Stimulated activated CD4-positive, alpha-beta T cell treated with anti-CD3 and anti-CD28 coated beads, Interleukin-2, amount 100 ng/mL, for 24 hours (primary cell): ENCODE measurements around the gene TMEM95.
"Not testable (repeated sequence)": the region's sequence is repeated elsewhere in the genome, so short reads cannot be mapped to it uniquely, and the experiment has no call there.

Source experiments
- DNase-seq, 2 donors: peaks; one replicate each; pipeline ENCODE4 v3.0.0-alpha.2; 2020

Gene TMEM95

GRCh38 chr17:7323731-7324437 lies 31.1 kb upstream of the TMEM95 start:
- DNase-seq, result peak; percentile 74 to 78

- DNase-seq, result no peak
Observed at GRCh38 chr17:7324438-7324779, 30.5 kb upstream of the TMEM95 start.

- no peak for DNase-seq
Observed at GRCh38 chr17:7325031-7325528, 29.9 kb upstream of the TMEM95 start.

GRCh38 chr17:7326186-7326585 lies 28.8 kb upstream of the TMEM95 start:
- no peak for DNase-seq

- no peak for DNase-seq
Observed at GRCh38 chr17:7327056-7327455, 27.9 kb upstream of the TMEM95 start.

DNA sequence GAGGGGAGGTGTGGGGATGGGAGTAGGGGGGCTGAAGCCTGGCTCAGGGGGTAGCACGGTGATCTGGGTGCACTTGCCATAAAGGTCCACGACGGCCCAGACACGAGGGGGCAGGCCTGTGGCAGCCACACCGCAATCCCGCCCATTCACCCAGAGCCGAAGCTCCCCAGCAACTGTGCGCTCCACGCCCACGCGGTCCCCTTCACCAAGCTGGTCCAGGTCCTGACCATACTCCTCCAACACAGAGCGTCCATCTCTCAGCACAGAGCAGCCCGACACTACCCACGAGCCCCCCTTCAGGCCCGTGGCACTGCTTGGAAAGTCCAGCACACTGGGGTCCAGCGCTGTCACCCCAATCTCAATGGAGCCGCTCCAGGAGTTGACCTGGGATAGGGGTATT lies 27.5 kb upstream of the TMEM95 start:
- DNase-seq, result no peak

DNA sequence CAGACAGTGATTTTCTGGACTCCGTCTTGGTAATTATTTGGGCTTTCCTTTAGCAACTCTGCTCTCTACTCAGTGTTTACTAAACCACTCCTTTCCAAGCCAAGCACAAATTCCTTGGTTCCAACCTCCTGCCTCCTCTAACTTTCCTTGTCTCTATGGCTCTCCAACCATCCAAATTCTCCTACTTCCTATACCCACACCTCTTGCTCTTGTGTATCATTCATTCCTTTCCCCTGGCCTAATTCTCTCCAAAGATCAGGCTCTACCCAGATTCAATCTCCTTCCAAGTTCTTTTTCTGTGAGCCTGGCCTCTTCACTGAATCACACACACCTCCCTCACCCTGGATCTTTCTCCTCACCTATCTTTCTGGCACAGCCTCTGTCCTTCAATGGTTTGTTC lies 26.9 kb upstream of the TMEM95 start:
- DNase-seq, result no peak

- DNase-seq, result no peak
Observed at GRCh38 chr17:7328840-7329373, 26.0 kb upstream of the TMEM95 start, which contains the start of gene NEURL4. TSS of gene NEURL4 (minus strand) at chr17:7329335. CDS start at chr17:7329312, 23 bp downstream.

DNA sequence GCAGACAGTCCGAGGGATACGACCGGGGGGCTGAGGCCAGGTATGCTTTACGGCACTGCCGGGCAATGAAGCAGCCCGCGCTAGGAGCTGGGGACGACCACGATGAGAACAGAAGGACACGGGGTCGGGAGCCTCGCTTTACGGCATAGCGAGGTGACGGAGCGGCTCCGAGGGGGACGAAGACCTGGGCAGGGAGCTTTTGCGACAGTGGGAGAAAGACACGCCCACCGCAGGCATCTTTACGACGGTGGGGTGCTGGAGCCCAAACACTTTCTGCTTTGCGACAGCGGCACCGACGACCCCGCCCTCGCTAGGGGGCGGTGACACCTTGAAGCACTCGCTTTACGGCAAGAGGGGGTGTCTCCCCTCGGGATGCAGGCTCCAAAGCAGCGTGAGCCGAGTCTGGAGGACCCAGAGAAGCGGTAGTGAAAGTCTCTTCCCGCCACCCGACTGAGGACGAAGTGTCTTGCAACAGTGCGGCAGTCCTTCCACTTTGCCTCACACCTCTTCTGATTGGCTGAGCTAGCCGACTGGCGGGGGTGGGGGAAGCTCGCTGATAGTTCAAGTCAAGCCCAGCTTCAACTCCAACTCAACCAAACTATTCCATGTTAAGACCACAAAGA lies 25.5 kb upstream of the TMEM95 start:
- DNase-seq, result peak; percentile 96

- peak; percentile 83 to 84 for DNase-seq
Observed at GRCh38 chr17:7329997-7330637, 24.8 kb upstream of the TMEM95 start.

DNA sequence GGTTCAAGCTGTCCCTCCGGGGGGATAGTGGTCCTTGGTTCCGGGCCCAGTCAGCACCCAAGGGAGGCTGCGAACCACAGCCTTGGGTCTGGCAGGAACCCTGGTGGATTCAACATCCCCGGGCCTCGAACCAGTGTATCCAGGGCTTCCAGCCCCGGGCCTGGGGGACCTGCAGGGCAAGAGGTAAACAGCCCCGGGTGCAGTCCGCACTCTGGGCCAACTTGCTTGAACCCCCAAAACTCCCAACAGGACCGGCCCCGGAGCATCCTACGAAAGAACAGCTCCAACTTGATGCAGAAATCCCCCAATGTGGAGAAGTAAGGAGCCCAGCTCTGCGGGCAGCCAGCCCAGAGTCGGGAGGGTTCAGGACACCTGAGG lies 24.3 kb upstream of the TMEM95 start:
- no peak for DNase-seq

GRCh38 chr17:7332111-7332510 lies 22.8 kb upstream of the TMEM95 start:
- DNase-seq, result no peak

DNA sequence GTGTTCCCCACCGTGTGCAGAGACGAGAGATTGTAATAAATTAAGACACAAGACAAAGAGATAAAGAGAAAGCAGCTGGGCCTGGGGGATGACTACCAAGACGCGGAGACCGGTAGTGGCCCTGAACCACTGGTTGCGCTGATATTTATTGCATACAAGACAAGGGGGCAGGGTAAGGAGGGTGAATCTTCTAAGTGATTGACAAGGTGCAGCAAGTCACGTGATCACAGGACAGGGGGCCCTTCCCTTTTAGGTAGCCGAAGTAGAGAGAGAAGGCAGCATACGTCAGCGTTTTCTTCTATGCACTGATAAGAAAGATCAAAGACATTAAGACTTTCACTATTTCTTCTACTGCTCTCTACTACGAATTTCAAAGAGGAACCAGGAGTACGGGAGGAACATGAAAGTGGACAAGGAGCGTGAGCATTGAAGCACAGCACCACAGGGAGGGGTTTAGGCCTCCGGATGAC lies 22.3 kb upstream of the TMEM95 start:
- DNase-seq, result not testable (repeated sequence)

- DNase-seq, result no peak
Observed at GRCh38 chr17:7334938-7335538, 19.9 kb upstream of the TMEM95 start.

DNA sequence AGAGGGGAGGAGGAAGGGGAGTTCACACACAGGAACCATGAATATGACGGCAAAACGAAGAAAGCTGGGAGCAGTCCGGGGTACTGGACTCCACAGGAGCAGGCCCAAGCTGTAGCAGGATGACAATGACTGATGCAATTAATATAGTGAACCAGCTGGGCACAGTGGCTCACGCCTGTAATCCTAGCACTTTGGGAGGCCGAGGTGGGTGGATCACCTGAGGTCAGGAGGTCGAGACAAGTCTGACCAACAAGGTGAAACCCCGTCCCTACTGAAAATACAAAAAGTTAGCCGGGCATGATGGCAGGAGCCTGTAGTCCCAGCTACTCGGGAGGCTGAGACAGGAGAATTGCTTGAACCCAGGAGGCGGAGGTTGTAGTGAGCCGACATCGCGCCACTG lies 19.2 kb upstream of the TMEM95 start:
- not testable (repeated sequence) for DNase-seq

DNA sequence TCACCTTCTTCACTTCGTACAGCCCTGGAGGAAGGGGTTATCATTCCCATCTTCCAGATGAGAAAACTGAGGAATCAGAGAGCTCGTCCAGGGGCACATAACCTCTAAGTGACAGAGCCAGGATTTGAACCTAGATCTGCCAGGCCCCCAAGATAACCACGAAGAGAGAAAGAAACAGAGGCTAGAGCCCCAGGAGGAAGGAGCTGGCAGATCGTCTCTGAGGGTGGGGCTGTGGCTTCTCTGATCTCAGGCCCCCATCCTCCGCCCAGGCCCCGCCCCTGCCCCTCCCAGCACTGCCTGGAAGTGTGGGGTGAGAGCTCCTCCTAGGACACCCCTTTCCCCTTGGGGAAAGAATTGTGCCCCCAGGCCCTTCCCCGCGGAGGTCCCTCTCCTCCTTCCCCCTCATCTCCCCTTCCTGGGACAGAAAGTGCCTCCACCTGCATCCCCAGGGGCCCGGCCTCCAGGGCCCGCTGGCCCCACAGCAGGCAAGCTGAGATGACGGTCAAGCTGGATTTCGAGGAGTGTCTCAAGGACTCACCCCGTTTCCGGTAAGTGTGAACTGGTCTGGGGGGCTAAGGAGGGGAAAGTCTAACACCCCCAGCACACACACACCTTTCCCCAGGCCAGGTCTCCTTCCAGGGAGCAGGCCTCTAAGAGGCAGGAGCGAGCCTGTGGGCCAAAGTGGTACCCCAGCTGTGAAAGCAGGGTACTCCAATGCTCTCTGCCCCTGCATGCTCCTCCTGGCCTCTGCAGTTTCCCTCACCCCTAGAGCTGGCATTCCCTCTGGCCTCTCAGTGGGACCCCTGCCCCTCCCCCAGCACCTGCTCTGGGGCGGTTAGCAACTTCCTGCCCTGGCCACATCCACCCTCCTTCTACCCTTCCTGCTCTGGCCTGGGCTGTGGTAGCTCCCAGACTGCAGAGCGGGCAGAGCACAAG lies 18.4 kb upstream of the TMEM95 start, which contains the start of gene ACAP1:
Gene ACAP1, plus strand, starts transcription at position 290 of the 936 bp plus-strand sequence. Its CDS starts 206 bp downstream, at position 496.
- peak; percentile 85 to 93 for DNase-seq

- not testable (repeated sequence) for DNase-seq
Observed at GRCh38 chr17:7337600-7337999, 17.4 kb upstream of the TMEM95 start.

DNA sequence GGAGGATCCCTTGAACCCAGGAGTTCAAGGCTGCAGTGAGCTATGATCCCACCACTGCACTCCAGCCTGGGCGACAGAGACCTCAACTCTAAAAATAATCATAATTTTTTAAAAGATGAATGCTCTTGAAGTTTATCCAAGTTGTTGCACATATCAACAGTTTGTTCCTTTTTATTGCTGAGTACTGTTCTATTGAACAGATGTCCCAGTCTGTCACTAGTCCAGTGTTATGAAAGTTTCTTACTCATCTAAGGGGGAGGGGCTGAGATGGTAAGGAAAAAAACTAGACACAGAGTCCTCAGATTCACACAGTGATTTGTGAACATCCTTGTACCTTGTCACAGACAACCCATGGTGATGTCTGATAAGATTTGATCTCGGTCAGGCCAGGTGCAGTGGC lies 14.8 kb upstream of the TMEM95 start:
- no peak for DNase-seq

DNA sequence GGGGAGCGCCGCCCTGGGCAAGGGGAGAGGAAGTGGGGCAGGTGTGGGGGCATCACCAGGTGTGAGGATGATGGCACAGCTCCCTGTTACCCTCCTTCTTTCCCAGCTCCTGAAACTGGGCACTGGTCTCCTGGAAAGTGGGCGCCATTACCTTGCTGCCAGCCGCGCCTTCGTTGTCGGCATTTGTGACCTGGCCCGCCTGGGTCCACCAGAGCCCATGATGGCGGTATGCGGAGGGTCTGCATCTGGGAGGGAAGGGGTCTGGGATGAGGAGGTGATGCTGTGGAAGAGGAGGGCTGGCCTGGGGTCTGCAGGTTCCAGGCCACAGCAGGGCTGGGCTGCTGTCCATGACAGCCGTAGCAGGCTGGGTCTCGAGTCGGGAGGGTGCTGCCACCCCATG lies 13.1 kb upstream of the TMEM95 start:
- no peak for DNase-seq

- no peak for DNase-seq
Observed at GRCh38 chr17:7343250-7343649, 11.7 kb upstream of the TMEM95 start.

DNA sequence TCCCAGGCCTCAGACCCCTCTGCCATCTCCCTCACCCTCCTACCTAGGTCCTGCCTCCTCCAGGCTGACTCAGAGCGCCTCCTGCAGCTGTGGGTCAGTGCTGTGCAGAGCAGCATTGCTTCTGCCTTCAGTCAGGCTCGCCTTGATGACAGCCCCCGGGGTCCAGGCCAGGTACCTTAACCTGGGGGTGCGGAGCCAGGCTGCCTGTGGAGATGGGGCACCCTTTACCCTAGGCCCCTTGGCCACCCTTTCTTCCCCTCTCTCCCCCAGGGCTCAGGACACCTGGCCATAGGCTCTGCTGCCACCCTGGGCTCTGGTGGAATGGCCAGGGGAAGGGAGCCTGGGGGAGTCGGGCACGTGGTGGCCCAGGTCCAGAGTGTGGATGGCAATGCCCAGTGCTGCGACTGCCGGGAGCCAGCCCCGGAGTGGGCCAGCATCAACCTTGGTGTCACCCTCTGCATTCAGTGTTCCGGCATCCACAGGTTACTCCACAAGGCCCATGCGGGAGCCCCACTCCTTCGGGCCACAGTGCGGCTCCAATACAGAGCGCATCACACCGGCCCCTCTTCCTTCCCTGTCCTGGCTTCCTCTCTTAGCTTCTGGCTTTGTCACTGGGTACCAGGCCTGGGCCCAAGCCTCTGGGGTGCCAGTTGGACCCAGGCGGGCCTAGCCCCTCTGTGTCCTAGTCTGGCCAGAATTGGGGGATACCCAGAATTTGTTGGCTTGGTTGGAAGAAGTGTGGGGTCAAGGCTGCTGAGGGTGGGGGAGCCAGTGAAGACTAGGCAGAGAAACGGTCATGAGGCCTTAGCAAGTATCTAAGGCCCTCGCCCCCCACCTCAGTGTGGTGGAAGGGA lies 8.0 kb upstream of the TMEM95 start:
- no peak for DNase-seq
